ENCODE results near the gene WDR93.

The WDR93 gene

DNA sequence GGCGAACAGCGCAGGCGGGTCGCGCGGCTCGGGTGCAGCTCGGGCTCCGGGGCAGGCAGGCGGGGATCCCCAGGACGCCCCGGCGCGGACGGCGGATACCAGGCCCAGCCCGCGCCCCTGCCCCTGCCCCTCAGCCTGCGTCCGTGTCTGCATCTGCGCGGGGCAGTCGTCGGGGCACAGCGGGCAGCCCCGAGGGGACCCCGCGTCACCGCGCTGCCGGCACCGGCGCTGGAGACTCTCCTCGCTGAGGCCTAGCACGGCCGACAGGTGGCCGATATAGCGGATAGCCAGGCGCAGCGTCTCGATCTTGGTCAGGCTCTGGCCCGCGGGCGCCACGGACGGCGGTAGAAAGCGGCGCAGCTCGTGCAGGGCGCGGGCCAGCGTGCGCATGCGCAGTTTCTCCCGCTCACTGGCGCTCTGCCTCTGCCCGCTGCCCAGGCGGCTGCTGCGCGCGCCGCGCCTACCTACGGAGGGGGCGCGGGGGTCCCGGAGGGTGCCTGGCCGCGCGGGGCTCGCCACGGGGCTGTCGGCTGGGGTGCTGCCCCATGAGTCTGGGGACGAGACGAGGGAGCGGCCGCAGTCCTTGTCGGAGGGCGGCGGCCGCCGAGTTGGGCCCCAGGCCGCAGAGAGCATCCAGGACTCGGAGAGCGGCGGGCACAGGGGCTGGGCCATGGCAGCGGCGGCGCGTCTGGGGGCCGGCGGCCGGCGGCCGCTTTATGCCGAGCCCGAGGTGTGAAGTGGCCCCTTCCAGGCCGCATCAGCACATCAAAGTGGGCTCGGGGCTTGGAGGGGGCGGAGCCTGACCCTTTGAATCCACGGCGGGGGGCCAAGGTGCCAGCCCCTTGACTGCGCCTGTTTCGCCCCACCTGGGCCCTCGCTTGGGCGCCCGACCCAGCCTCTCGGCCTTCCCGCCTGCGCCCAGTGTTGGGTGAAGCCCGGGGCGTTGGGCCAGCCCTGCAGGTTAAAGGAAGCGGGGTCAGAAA lies 60.2 kb downstream of the WDR93 start, which contains the start of gene MESP1:
TSS of gene MESP1 (minus strand) at position 690 of the 983 bp plus-strand sequence. CDS start at position 672, 18 bp downstream.
- TF ChIP-seq TEAD4 (IDR thresholded peaks at IDR 0.05), result no peak
- peak; percentile 45; the same call in 1 of the 2 replicates for TF ChIP-seq TAF1 (IDR thresholded peaks at IDR 0.05; ENCODE audit: low read depth)
- no peak for TF ChIP-seq EGR1 (IDR thresholded peaks at IDR 0.05)
- TF ChIP-seq TCF12 (IDR thresholded peaks at IDR 0.05; ENCODE audit: low read depth), result 0 out of 2 replicates have a peak, but pooled peaks have one; percentile 11
- no peak for TF ChIP-seq CEBPB (IDR thresholded peaks at IDR 0.05)
- TF ChIP-seq CREB1 (IDR thresholded peaks at IDR 0.05; ENCODE audit: low read depth), result no peak
- peak; percentile 96 for TF ChIP-seq MAX (IDR thresholded peaks at IDR 0.05)
- 0 out of 2 replicates have a peak, but pooled peaks have one; percentile 20 for TF ChIP-seq YY1 (IDR thresholded peaks at IDR 0.05; ENCODE audit: low read depth)
- TF ChIP-seq ZBTB7A (IDR thresholded peaks at IDR 0.05; ENCODE audit: low read depth), result peak; percentile 98
- peak; percentile 25; the same call in 1 of the 2 replicates for TF ChIP-seq NFIC (IDR thresholded peaks at IDR 0.05)
- peak; percentile 45; the same call in 1 of the 2 replicates for TF ChIP-seq RAD21 (IDR thresholded peaks at IDR 0.05; ENCODE audit: low read depth)
- no peak for TF ChIP-seq EP300 (IDR thresholded peaks at IDR 0.05; ENCODE audit: borderline replicate concordance)
- no peak for TF ChIP-seq FOXM1 (IDR thresholded peaks at IDR 0.05; ENCODE audit: borderline replicate concordance, low read depth)
- TF ChIP-seq REST (IDR thresholded peaks at IDR 0.05; ENCODE audit: low read depth), result no peak
- TF ChIP-seq, protein P1, sequence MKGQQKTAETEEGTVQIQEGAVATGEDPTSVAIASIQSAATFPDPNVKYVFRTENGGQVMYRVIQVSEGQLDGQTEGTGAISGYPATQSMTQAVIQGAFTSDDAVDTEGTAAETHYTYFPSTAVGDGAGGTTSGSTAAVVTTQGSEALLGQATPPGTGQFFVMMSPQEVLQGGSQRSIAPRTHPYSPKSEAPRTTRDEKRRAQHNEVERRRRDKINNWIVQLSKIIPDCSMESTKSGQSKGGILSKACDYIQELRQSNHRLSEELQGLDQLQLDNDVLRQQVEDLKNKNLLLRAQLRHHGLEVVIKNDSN (IDR thresholded peaks at IDR 0.05), result no peak

DNA sequence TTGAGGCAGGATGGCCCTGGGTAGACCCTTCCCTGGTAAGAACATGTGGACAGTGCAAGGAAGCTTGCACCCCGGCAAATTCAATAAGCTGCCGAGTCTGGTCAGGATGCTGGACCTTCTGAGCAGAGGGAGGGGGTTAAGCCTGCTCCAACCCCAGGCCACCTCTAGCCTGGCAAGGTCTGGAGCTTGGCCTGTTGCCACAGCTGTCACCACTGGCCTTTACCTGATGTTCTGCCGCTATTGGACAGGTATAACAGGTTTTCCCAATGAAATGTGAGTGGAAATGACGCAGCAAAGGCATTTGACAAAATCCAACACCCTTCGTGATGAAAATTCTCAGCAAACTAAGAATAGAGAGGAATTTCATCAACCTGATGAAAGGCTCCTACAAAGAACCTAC lies 61.1 kb downstream of the WDR93 start:
- TF ChIP-seq TEAD4 (IDR thresholded peaks at IDR 0.05) (peak; percentile 55; the same call in 1 of the 2 replicates), TCF12 (IDR thresholded peaks at IDR 0.05; ENCODE audit: low read depth) (peak; percentile 53), YY1 (IDR thresholded peaks at IDR 0.05; ENCODE audit: low read depth) (no peak), RAD21 (IDR thresholded peaks at IDR 0.05; ENCODE audit: low read depth) (no peak), CREB1 (IDR thresholded peaks at IDR 0.05; ENCODE audit: low read depth) (0 out of 2 replicates have a peak, but pooled peaks have one; percentile 44), NFIC (IDR thresholded peaks at IDR 0.05) (peak; percentile 90), EP300 (IDR thresholded peaks at IDR 0.05; ENCODE audit: borderline replicate concordance) (peak; percentile 49; the same call in 1 of the 2 replicates)

- TF ChIP-seq NFIC (IDR thresholded peaks at IDR 0.05) (no peak), REST (IDR thresholded peaks at IDR 0.05; ENCODE audit: low read depth) (no peak), MAX (IDR thresholded peaks at IDR 0.05) (no peak), TAF1 (IDR thresholded peaks at IDR 0.05; ENCODE audit: low read depth) (no peak), YY1 (IDR thresholded peaks at IDR 0.05; ENCODE audit: low read depth) (no peak), EGR1 (IDR thresholded peaks at IDR 0.05) (no peak), ZBTB7A (IDR thresholded peaks at IDR 0.05; ENCODE audit: low read depth) (no peak), TEAD4 (IDR thresholded peaks at IDR 0.05) (no peak)
- TF ChIP-seq, protein P1 (IDR thresholded peaks at IDR 0.05), result no peak
Measured at GRCh38 chr15:89753855-89754254, 63.2 kb downstream of the WDR93 start.

- TF ChIP-seq CEBPB (IDR thresholded peaks at IDR 0.05), result no peak
- TF ChIP-seq EGR1 (IDR thresholded peaks at IDR 0.05), result no peak
- TF ChIP-seq REST (IDR thresholded peaks at IDR 0.05; ENCODE audit: low read depth), result no peak
- no peak for TF ChIP-seq TEAD4 (IDR thresholded peaks at IDR 0.05)
- TF ChIP-seq TAF1 (IDR thresholded peaks at IDR 0.05; ENCODE audit: low read depth), result no peak
- no peak for TF ChIP-seq ZBTB7A (IDR thresholded peaks at IDR 0.05; ENCODE audit: low read depth)
- TF ChIP-seq YY1 (IDR thresholded peaks at IDR 0.05; ENCODE audit: low read depth), result no peak
- TF ChIP-seq, protein P1 (IDR thresholded peaks at IDR 0.05), result no peak
- no peak for TF ChIP-seq RAD21 (IDR thresholded peaks at IDR 0.05; ENCODE audit: low read depth)
- TF ChIP-seq EP300 (IDR thresholded peaks at IDR 0.05; ENCODE audit: borderline replicate concordance), result no peak
- TF ChIP-seq FOXM1 (IDR thresholded peaks at IDR 0.05; ENCODE audit: borderline replicate concordance, low read depth), result no peak
- no peak for TF ChIP-seq NFIC (IDR thresholded peaks at IDR 0.05)
- TF ChIP-seq CREB1 (IDR thresholded peaks at IDR 0.05; ENCODE audit: low read depth), result no peak
- TF ChIP-seq TCF12 (IDR thresholded peaks at IDR 0.05; ENCODE audit: low read depth), result no peak
- TF ChIP-seq MAX (IDR thresholded peaks at IDR 0.05), result no peak
Measured at GRCh38 chr15:89754361-89755154, 63.9 kb downstream of the WDR93 start.
